ENCODE results near the gene REEP3. TPM values are rescaled to one million over a fixed set of nuclear protein-coding genes. Genes with fewer than 3 reads are reported as not detected.
"Not testable (repeated sequence)": the region's sequence is repeated elsewhere in the genome, so short reads cannot be mapped to it uniquely, and the experiment has no call there.

The REEP3 gene
- total and polyA plus RNA-seq, 2 of the 4 experiments (the other 2 are of a cell fraction), result 11.7 to 28.9 TPM

DNA sequence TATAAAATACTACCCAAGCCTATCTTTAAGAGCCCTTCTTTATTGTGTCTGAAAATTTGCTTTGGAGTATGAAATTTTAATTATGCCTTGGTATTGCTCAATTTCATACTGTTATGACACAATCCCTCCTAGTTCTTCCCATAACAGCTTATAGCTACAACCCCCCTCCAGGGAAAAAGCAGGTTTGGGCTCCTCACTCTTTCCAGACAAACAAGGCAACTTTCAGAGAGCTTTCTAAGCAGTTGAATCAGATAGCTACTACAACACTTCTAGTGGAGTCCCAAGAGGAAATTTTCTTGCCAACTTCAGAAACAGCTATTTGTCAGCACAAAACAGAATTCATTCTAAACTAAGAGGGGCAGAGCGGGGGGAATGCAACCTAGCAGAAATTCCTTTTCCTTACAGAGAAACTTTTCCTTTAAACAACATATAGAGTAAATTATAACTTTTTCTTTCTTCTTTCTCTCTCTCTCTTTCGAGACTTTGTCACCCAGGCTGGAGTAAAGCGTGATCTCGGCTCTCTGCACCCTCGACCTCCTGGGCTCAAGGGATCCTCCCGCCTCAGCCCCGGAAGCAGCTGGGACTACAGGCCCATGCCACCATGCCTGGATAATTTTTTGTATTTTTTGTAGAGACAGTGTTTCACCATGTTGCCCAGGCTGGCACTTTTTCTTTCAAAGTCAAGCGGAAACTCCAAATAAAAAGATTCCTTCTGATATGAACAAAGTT, 29.4 kb upstream of the REEP3 start:
- ChIA-PET POLR2A (ENCODE audit: unreplicated experiment) (interaction anchor here (0.6 to 0.8 kb wide), 2 partner anchors 112 to 124 kb away, joined by 3 to 4 read pairs; no protein-coding TSS in a partner anchor), CTCF (no interaction called here)
- DNase-seq, result peak; percentile 74
- peak; percentile 97 for TF ChIP-seq CEBPB (IDR thresholded peaks at IDR 0.05; ENCODE audit: low read depth, low read length)
- no peak for TF ChIP-seq MAZ (IDR thresholded peaks at IDR 0.05; ENCODE audit: borderline replicate concordance, low read depth, low read length)
- TF ChIP-seq CHD1 (IDR thresholded peaks at IDR 0.05; ENCODE audit: low read depth, low read length), result no peak
- Histone ChIP-seq H3K79me1 (ENCODE audit: low read depth in 1 of 2, low read length in 2 of 2) (peaks cover 27 to 66% of the 10 kb centered on the region in 2 experiments), H3K4ac (ENCODE audit: low read depth, low read length) (peak overlapping the region; percentile 30; the same call in 1 of the 2 replicates), H3K9me1 (ENCODE audit: insufficient read depth, low read length) (0 out of 2 replicates have a peak, but pooled peaks cover 3% of the 10 kb centered on the region), H4K91ac (ENCODE audit: insufficient read depth, low read depth, low read length) (no peak overlapping the region), H2BK120ac (ENCODE audit: low read depth, low read length) (no peak overlapping the region), H3K9ac (ENCODE audit: low read depth, low read length) (peak overlapping the region; percentile 49), H3K56ac (ENCODE audit: extremely low read depth, insufficient read depth, low read length) (no peak overlapping the region), H2AK5ac (ENCODE audit: low read depth, low read length) (peak overlapping the region; percentile 57; the same call in 1 of the 2 replicates), H2AFZ (replicated peaks; ENCODE audit: low read length, poor library complexity) (no peak overlapping the region), H3K4me2 (ENCODE audit: low read depth, low read length) (peak overlapping the region; percentile 52; the same call in 1 of the 2 replicates), H3K36me3 (ENCODE audit: control insufficient read depth, insufficient read depth, low read length) (no peaks in the 10 kb centered on the region), H3K14ac (replicated peaks; ENCODE audit: low read depth, low read length) (peak overlapping the region; percentile 41; the same call in 1 of the 2 replicates), H3K4me1 (ENCODE audit: control insufficient read depth, insufficient read depth, low read length) (peaks cover 5% of the 10 kb centered on the region), H3K4me3 (ENCODE audit: insufficient read depth, low read depth, low read length) (no peak overlapping the region), H2BK15ac (ENCODE audit: low read depth, low read length) (no peak overlapping the region), H3K9me3 (ENCODE audit: control insufficient read depth, insufficient read depth, low read length) (peaks cover 2% of the 10 kb centered on the region; the same call in 1 of the 2 replicates), H3K27me3 (ENCODE audit: control insufficient read depth, insufficient read depth, low read length) (no peaks in the 10 kb centered on the region), H2AK9ac (replicated peaks; ENCODE audit: low read depth, low read length, poor library complexity) (no peak overlapping the region), H3K23ac (ENCODE audit: low read depth, low read length) (no peak overlapping the region; the same call in 1 of the 2 replicates), H3K18ac (ENCODE audit: low read depth, low read length) (peak overlapping the region; percentile 24; the same call in 1 of the 2 replicates), H2BK5ac (ENCODE audit: low read depth, low read length, poor library complexity, severe bottlenecking) (peak overlapping the region; percentile 58), H3K27ac (ENCODE audit: insufficient read depth, low read length) (peak overlapping the region; percentile 95), H4K8ac (ENCODE audit: low read depth in 2 of 2, low read length in 2 of 2) (peak overlapping the region in 1 of 2 experiments; percentile 40; a peak in 1 of 4 replicates), H2BK20ac (ENCODE audit: low read depth, low read length) (no peak overlapping the region), H4K5ac (ENCODE audit: low read depth, low read length) (peak overlapping the region; percentile 41; the same call in 1 of the 2 replicates), H4K20me1 (ENCODE audit: insufficient read depth, low read length) (peaks cover 24% of the 10 kb centered on the region)
- dilution Hi-C loops (cut with HindIII; ENCODE audit: low sequenced_read_pairs, unreplicated experiment) (no loop called here), in situ Hi-C loops (cut with MboI; ENCODE audit: low sequenced_read_pairs) (no loop called here), intact Hi-C loops (cut with micrococcal nuclease) (no loop called here)
- BruUV-seq (replicated peaks), result no TSS peak
- no CpG with 5 or more reads among the region's 8 CpGs for WGBS, 2 experiments (ENCODE audit: extremely low coverage in 2 of 2, insufficient read length in 1 of 2)
- ATAC-seq (ENCODE audit: low read depth), result peak; percentile 88

DNA sequence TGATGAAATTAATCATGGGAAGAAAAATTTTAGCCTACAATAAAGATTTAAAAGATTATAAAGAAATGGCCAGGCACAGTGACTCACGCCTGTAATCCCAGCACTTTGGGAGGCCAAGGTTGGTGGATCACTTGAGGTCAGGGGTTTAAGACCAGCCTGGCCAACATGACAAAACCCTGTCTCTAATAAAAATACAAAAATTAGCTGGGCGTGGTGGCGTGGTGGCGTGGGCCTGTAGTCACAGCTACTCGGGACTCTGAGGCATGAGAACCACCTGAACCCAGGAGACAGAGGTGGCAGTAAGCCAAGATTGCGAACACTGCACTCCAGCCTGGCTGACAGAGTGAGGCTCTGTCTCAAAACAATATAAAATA, 28.9 kb upstream of the REEP3 start:
- WGBS, 2 experiments (ENCODE audit: extremely low coverage in 2 of 2, insufficient read length in 1 of 2), result 81% methylated on average over 4 of the region's 6 CpGs; no CpG with 5 or more reads in 1 of the 2 experiments
- CTCF ChIA-PET, result not testable (repeated sequence)

More for the DNA sequence above, 28.9 kb upstream of the REEP3 start:
- H3K4me2 ChIP-seq (ENCODE audit: low read depth, low read length); ATAC-seq (ENCODE audit: low read depth); H3K27me3 ChIP-seq (ENCODE audit: control insufficient read depth, insufficient read depth, low read length); H2BK5ac ChIP-seq (ENCODE audit: low read depth, low read length, poor library complexity, severe bottlenecking); H3K4me1 ChIP-seq (ENCODE audit: control insufficient read depth, insufficient read depth, low read length); H4K5ac ChIP-seq (ENCODE audit: low read depth, low read length); H4K8ac ChIP-seq (ENCODE audit: low read depth in 2 of 2, low read length in 2 of 2); BruUV-seq (replicated peaks); H2AK9ac ChIP-seq (replicated peaks; ENCODE audit: low read depth, low read length, poor library complexity); in situ Hi-C loops (cut with MboI; ENCODE audit: low sequenced_read_pairs); H3K4ac ChIP-seq (ENCODE audit: low read depth, low read length); H2BK20ac ChIP-seq (ENCODE audit: low read depth, low read length); H2AFZ ChIP-seq (replicated peaks; ENCODE audit: low read length, poor library complexity); H3K23ac ChIP-seq (ENCODE audit: low read depth, low read length); H3K4me3 ChIP-seq (ENCODE audit: insufficient read depth, low read depth, low read length); dilution Hi-C loops (cut with HindIII; ENCODE audit: low sequenced_read_pairs, unreplicated experiment); intact Hi-C loops (cut with micrococcal nuclease); H3K9me3 ChIP-seq (ENCODE audit: control insufficient read depth, insufficient read depth, low read length); H3K9me1 ChIP-seq (ENCODE audit: insufficient read depth, low read length); H4K91ac ChIP-seq (ENCODE audit: insufficient read depth, low read depth, low read length); H3K56ac ChIP-seq (ENCODE audit: extremely low read depth, insufficient read depth, low read length); H3K14ac ChIP-seq (replicated peaks; ENCODE audit: low read depth, low read length); DNase-seq; H2BK15ac ChIP-seq (ENCODE audit: low read depth, low read length); H3K36me3 ChIP-seq (ENCODE audit: control insufficient read depth, insufficient read depth, low read length); H2BK120ac ChIP-seq (ENCODE audit: low read depth, low read length): not testable (repeated sequence)
- peak overlapping the region; percentile 49; the same call in 1 of the 2 replicates for H3K9ac ChIP-seq (ENCODE audit: low read depth, low read length)
- peak overlapping the region; percentile 51; the same call in 1 of the 2 replicates for H2AK5ac ChIP-seq (ENCODE audit: low read depth, low read length)
- H3K18ac ChIP-seq (ENCODE audit: low read depth, low read length), result peak overlapping the region; percentile 56; the same call in 1 of the 2 replicates
- H4K20me1 ChIP-seq (ENCODE audit: insufficient read depth, low read length), result peaks cover 24% of the 10 kb centered on the region
- POLR2A ChIA-PET (ENCODE audit: unreplicated experiment), result interaction anchor here (0.6 kb wide), 1 partner anchor 113 kb away, joined by 3 read pairs; no protein-coding TSS in a partner anchor
- H3K79me1 ChIP-seq (ENCODE audit: low read depth in 1 of 2, low read length in 2 of 2), result peaks cover 27 to 64% of the 10 kb centered on the region in 2 experiments
- peak overlapping the region; percentile 95 for H3K27ac ChIP-seq (ENCODE audit: insufficient read depth, low read length)

Measured in IMR-90 (cell line).